HG02763 (cell line): Measurements from ENCODE around the gene DEFB128.

Source experiments
- ATAC-seq: cut with Tn5 transposase; IDR thresholded peaks from one replicate; pipeline ENCODE4 v1.9.1; 2021; ENCODE audit warnings: mild to moderate bottlenecking, moderate library complexity; ENCODE audit not compliant: unreplicated experiment

DEFB128 gene

DNA sequence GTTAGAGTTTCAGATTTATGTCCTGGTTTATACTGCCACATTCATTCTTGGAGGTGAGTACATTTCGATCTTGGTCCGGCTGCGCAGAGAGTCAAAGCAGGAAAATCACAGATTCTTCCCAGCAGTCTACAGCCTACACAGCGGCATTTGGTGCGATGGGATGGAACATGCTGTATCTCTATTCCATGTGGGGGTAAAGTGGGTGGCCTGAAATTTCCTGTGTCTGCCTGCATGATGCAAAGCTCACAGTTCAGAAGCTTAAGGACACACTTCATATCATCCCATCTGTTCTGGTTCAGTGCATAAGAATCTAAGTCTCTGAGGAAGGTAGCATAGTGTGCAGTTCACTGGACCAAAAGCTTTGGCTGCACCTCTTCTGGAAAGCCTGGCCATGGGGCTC lies 32.4 kb downstream of the DEFB128 start, which contains the start of gene DEFB127:
Gene DEFB127 (plus strand): TSS at position 301 of the 400 bp plus-strand sequence. CDS start 91 bp downstream, at position 392.
- no peak for ATAC-seq

GRCh38 chr20:152131-152530 lies 37.4 kb downstream of the DEFB128 start:
- ATAC-seq: no peak

- no peak for ATAC-seq
Measured at GRCh38 chr20:145877-146276, 43.6 kb downstream of the DEFB128 start.

GRCh38 chr20:142290-142689 lies 47.2 kb downstream of the DEFB128 start, which contains the start of gene DEFB126:
DEFB126 (plus strand) TSS chr20:142590; CDS start chr20:142629, 39 bp downstream.
- no peak for ATAC-seq
